ENCODE measurements around the gene SNIP1.

DNA sequence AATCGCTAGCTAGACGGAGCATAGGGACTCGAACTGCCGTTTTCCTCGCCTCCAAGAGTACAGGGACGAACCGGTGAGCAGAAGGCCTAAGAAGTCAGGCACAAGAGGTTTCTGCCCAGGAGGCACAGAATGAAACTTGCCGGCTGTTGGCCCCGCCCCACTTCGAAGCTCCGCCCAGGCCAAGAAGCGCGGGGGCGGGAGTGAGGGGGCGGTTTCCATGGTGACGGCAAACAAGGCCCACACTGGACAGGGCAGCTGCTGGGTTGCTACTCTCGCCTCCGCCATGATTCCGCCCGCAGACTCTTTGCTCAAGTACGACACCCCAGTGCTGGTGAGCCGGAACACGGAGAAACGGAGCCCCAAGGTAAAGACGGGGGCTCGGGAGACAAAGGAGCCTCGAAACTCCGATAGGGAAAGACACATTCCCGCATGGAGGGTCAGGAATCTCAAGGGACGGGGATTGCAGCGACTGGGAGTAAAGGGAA is 2.7 kb upstream of the SNIP1 start, which contains the start of gene DNALI1:
- TF ChIP-seq POLR2AphosphoS5 (IDR thresholded peaks at IDR 0.05; ENCODE audit: low read depth, low read length) (no peak), REST (IDR thresholded peaks at IDR 0.05; ENCODE audit: insufficient read depth in 1 of 2, low read depth in 2 of 2, low read length in 2 of 2) (no peak), TAF1 (IDR thresholded peaks at IDR 0.05; ENCODE audit: borderline replicate concordance, insufficient read depth, low read length) (no peak), SIN3A (IDR thresholded peaks at IDR 0.05; ENCODE audit: borderline replicate concordance, insufficient read depth, low read length) (no peak), FOXP2 (optimal IDR thresholded peaks at IDR 0.05; ENCODE audit: borderline replicate concordance, extremely low read depth, extremely low read length, insufficient read depth) (no peak)

Data from PFSK-1 (cell line).